Endothelial cell (in vitro differentiated cells): ENCODE results near the gene ACSM2B. TPM values are rescaled to one million over a fixed set of nuclear protein-coding genes. Genes with fewer than 3 reads are reported as not detected.
"Not testable (repeated sequence)": the region's sequence is repeated elsewhere in the genome, so short reads cannot be mapped to it uniquely, and the experiment has no call there.

Experiments
- DNase-seq: peaks from one replicate; pipeline ENCODE4 v3.0.0; 2021; ENCODE audit warnings: low spot score
- H3K27ac Mint-ChIP-seq: one replicate; pipeline ENCODE4 v1.8.0; 2021; ENCODE audit warnings: mixed read lengths, inconsistent platforms; ENCODE audit not compliant: unreplicated experiment
- H3K27me3 Mint-ChIP-seq: one replicate; pipeline ENCODE4 v1.8.0; 2021; ENCODE audit warnings: mild to moderate bottlenecking, moderate library complexity, mixed read lengths, inconsistent platforms; ENCODE audit not compliant: unreplicated experiment
- H3K36me3 Mint-ChIP-seq: one replicate; pipeline ENCODE4 v1.8.0; 2021; ENCODE audit warnings: mild to moderate bottlenecking, low read depth, mixed read lengths, inconsistent platforms; ENCODE audit not compliant: unreplicated experiment
- H3K4me1 Mint-ChIP-seq: one replicate; pipeline ENCODE4 v1.8.0; 2021; ENCODE audit warnings: mild to moderate bottlenecking, mixed read lengths, inconsistent platforms; ENCODE audit not compliant: unreplicated experiment
- H3K4me3 Mint-ChIP-seq: one replicate; pipeline ENCODE4 v1.8.0; 2021; ENCODE audit warnings: mild to moderate bottlenecking, mixed read lengths, inconsistent platforms; ENCODE audit not compliant: unreplicated experiment
- H3K9me3 Mint-ChIP-seq: one replicate; pipeline ENCODE4 v1.8.0; 2021; ENCODE audit warnings: mixed read lengths, inconsistent platforms; ENCODE audit not compliant: unreplicated experiment
- long read RNA-seq: library from polyadenylated mRNA; unstranded; transcript quantifications from one replicate; pipeline ENCODE4 v2.0.0, GENCODE V29; 2020; ENCODE audit not compliant: unreplicated experiment
- total RNA-seq: library from RNA; stranded (reverse); fragmentation: NEBNext Ultra II Directional; extraction: Animal tissue kit (Norgen Biotek cat#: 25700); gene quantifications from one replicate; pipeline ENCODE4 v1.2.1, GENCODE V29; 2021; ENCODE audit not compliant: unreplicated experiment
- TF ChIP-seq, protein P1 (sequence below): fragments of 200-600 bp; sonication (generic); IDR thresholded peaks from one replicate; pipeline ENCODE4 v1.5.0; 2021; ENCODE audit warnings: antibody characterized with exemption; ENCODE audit not compliant: unreplicated experiment

Gene ACSM2B
- not detected for total RNA-seq
- long read RNA-seq, partial matches to known transcripts = 1 of 1 reads
- long read RNA-seq, other reads (novel, unspliced or antisense) = 0 of 1 reads

GRCh38 chr16:20576145-20576544 lies at the start of gene ACSM2B:
Gene ACSM2B, minus strand, starts transcription at chr16:20576367. Its CDS starts 11,522 bp downstream, at chr16:20564845.
- H3K4me1 Mint-ChIP-seq, H3K27ac Mint-ChIP-seq, H3K4me3 Mint-ChIP-seq, DNase-seq, H3K9me3 Mint-ChIP-seq, H3K36me3 Mint-ChIP-seq, H3K27me3 Mint-ChIP-seq: not testable (repeated sequence)

- Mint-ChIP-seq H3K27me3 (peaks cover 1% of the 10 kb centered on the region), H3K4me1 (no peaks in the 10 kb centered on the region), H3K4me3 (no peak overlapping the region), H3K9me3 (no peaks in the 10 kb centered on the region), H3K36me3 (no peaks in the 10 kb centered on the region), H3K27ac (no peak overlapping the region)
- no peak for DNase-seq
- TF ChIP-seq, protein P1, sequence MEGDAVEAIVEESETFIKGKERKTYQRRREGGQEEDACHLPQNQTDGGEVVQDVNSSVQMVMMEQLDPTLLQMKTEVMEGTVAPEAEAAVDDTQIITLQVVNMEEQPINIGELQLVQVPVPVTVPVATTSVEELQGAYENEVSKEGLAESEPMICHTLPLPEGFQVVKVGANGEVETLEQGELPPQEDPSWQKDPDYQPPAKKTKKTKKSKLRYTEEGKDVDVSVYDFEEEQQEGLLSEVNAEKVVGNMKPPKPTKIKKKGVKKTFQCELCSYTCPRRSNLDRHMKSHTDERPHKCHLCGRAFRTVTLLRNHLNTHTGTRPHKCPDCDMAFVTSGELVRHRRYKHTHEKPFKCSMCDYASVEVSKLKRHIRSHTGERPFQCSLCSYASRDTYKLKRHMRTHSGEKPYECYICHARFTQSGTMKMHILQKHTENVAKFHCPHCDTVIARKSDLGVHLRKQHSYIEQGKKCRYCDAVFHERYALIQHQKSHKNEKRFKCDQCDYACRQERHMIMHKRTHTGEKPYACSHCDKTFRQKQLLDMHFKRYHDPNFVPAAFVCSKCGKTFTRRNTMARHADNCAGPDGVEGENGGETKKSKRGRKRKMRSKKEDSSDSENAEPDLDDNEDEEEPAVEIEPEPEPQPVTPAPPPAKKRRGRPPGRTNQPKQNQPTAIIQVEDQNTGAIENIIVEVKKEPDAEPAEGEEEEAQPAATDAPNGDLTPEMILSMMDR = no peak
Measured at GRCh38 chr16:20624882-20625807, 49.0 kb upstream of the ACSM2B start.

- DNase-seq = no peak
- peaks cover 1% of the 10 kb centered on the region for H3K27me3 Mint-ChIP-seq
- H3K4me1 Mint-ChIP-seq = no peaks in the 10 kb centered on the region
- H3K36me3 Mint-ChIP-seq = no peaks in the 10 kb centered on the region
- TF ChIP-seq, protein P1 = no peak
- no peak overlapping the region for H3K27ac Mint-ChIP-seq
- no peak overlapping the region for H3K4me3 Mint-ChIP-seq
- no peaks in the 10 kb centered on the region for H3K9me3 Mint-ChIP-seq
Measured at GRCh38 chr16:20624205-20624604, 48.0 kb upstream of the ACSM2B start.

DNA sequence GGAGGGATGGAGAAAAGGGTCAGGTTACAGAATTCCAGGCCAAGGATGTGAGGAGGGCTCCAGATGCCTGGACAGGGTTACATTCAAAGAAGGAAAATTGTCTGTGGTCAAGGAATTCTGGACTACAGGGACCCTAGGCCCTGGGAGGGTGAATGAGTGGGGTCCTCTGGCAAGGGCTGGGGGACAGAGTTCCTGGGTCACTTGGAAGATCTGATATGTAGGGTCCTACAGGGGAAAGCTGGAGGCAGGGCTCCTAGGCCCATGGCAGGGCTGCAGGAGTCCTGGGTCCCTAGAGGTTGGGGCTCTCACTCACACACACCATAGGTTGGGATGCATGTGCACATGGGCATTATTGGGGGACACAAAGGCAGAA lies 46.3 kb upstream of the ACSM2B start:
- TF ChIP-seq, protein P1 = no peak
- peaks cover 1% of the 10 kb centered on the region for H3K27me3 Mint-ChIP-seq
- no peaks in the 10 kb centered on the region for H3K9me3 Mint-ChIP-seq
- H3K36me3 Mint-ChIP-seq = no peaks in the 10 kb centered on the region
- no peak for DNase-seq
- H3K27ac Mint-ChIP-seq = no peak overlapping the region
- no peaks in the 10 kb centered on the region for H3K4me1 Mint-ChIP-seq
- no peak overlapping the region for H3K4me3 Mint-ChIP-seq

- H3K27ac Mint-ChIP-seq = no peak overlapping the region
- H3K4me1 Mint-ChIP-seq = no peaks in the 10 kb centered on the region
- TF ChIP-seq, protein P1 = no peak
- no peak for DNase-seq
- H3K4me3 Mint-ChIP-seq = no peak overlapping the region
- peaks cover 1% of the 10 kb centered on the region for H3K27me3 Mint-ChIP-seq
- no peaks in the 10 kb centered on the region for H3K36me3 Mint-ChIP-seq
- H3K9me3 Mint-ChIP-seq = no peaks in the 10 kb centered on the region
Measured at GRCh38 chr16:20621406-20621805, 45.2 kb upstream of the ACSM2B start.
